Measurements from ENCODE around the gene CACNG3. TPM values are rescaled to one million over a fixed set of nuclear protein-coding genes. Genes with fewer than 3 reads are reported as not detected.

CACNG3 gene
- total RNA-seq, 1 donor from 2014 or later = not detected

DNA sequence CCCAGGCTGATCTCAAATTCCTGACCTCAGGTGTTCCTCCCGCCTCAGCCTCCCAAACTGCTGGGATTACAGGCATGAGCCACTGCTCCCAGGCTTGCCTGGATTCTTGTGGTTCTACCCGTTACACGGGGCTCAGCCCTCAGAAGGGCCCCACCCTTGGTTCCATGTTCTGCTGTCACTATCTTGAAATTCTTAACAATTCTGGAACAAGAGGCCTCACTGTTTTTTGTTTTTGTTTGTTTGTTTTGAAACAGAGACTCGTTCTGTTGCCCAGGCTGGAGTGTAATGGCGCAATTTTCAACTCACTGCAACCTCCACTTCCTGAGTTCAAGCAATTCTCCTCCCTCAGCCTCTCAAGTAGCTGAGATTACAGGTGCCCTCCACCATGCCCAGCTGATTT lies 96.6 kb downstream of the CACNG3 start:
- Mint-ChIP-seq H3K27ac (ENCODE audit: unreplicated experiment) (no peak overlapping the region), H3K36me3 (ENCODE audit: low read depth, unreplicated experiment) (no peaks in the 10 kb centered on the region), H3K4me3 (ENCODE audit: unreplicated experiment) (no peak overlapping the region), H3K4me1 (ENCODE audit: unreplicated experiment) (no peaks in the 10 kb centered on the region), H3K9me3 (ENCODE audit: unreplicated experiment) (no peaks in the 10 kb centered on the region), H3K27me3 (ENCODE audit: unreplicated experiment) (no peaks in the 10 kb centered on the region)
- no peak for DNase-seq (ENCODE audit: low spot score)
- TF ChIP-seq, protein P1, sequence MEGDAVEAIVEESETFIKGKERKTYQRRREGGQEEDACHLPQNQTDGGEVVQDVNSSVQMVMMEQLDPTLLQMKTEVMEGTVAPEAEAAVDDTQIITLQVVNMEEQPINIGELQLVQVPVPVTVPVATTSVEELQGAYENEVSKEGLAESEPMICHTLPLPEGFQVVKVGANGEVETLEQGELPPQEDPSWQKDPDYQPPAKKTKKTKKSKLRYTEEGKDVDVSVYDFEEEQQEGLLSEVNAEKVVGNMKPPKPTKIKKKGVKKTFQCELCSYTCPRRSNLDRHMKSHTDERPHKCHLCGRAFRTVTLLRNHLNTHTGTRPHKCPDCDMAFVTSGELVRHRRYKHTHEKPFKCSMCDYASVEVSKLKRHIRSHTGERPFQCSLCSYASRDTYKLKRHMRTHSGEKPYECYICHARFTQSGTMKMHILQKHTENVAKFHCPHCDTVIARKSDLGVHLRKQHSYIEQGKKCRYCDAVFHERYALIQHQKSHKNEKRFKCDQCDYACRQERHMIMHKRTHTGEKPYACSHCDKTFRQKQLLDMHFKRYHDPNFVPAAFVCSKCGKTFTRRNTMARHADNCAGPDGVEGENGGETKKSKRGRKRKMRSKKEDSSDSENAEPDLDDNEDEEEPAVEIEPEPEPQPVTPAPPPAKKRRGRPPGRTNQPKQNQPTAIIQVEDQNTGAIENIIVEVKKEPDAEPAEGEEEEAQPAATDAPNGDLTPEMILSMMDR (IDR thresholded peaks at IDR 0.05; ENCODE audit: unreplicated experiment) = no peak

DNA sequence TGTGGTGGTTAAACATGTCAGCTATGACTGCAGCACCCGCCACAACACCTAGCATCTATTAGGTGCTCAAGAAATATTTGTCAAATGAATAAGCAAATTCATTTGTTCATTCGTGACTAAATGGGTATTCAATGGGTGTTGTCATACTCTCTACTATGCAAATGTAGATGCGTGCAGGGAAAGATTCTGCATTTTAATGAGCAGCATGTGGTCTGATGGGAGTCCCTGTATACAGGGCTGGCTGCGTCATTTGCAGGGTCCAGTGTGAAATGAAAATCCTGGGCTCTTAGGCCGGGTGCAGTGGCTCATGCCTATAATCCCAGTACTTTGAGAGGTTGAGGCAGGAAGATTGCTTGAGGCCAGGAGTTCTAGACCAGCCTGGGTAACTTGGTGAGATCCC lies 97.5 kb downstream of the CACNG3 start:
- Mint-ChIP-seq H3K27me3 (ENCODE audit: unreplicated experiment) (no peaks in the 10 kb centered on the region), H3K36me3 (ENCODE audit: low read depth, unreplicated experiment) (no peaks in the 10 kb centered on the region), H3K9me3 (ENCODE audit: unreplicated experiment) (no peaks in the 10 kb centered on the region), H3K4me1 (ENCODE audit: unreplicated experiment) (no peaks in the 10 kb centered on the region), H3K27ac (ENCODE audit: unreplicated experiment) (no peak overlapping the region), H3K4me3 (ENCODE audit: unreplicated experiment) (no peak overlapping the region)
- DNase-seq (ENCODE audit: low spot score) = no peak
- TF ChIP-seq, protein P1 (IDR thresholded peaks at IDR 0.05; ENCODE audit: unreplicated experiment) = no peak

DNA sequence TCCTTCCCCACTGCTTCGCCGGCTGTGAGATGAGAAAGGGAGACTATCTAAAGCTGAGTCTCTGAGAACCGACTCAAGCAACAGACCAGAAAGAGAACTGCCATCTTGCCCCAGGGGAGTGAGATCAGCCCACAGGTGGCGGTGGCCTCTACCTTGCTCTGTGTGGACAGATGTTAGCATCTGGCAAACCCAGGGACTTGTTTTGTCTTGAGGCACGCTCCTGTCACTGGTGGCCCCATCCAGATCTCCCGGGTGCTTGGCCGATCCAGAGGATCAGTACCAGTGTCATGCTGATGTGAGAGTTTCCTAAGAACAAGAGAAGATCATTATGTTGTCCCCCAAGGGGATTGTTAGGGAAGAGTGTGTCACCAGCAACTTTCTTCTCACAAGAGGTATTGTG lies 101.4 kb downstream of the CACNG3 start:
- Mint-ChIP-seq H3K27ac (ENCODE audit: unreplicated experiment) (no peak overlapping the region), H3K4me1 (ENCODE audit: unreplicated experiment) (no peaks in the 10 kb centered on the region), H3K36me3 (ENCODE audit: low read depth, unreplicated experiment) (no peaks in the 10 kb centered on the region), H3K4me3 (ENCODE audit: unreplicated experiment) (no peak overlapping the region), H3K27me3 (ENCODE audit: unreplicated experiment) (no peaks in the 10 kb centered on the region), H3K9me3 (ENCODE audit: unreplicated experiment) (no peaks in the 10 kb centered on the region)
- TF ChIP-seq, protein P1 (IDR thresholded peaks at IDR 0.05; ENCODE audit: unreplicated experiment) = no peak
- DNase-seq (ENCODE audit: low spot score) = no peak

DNA sequence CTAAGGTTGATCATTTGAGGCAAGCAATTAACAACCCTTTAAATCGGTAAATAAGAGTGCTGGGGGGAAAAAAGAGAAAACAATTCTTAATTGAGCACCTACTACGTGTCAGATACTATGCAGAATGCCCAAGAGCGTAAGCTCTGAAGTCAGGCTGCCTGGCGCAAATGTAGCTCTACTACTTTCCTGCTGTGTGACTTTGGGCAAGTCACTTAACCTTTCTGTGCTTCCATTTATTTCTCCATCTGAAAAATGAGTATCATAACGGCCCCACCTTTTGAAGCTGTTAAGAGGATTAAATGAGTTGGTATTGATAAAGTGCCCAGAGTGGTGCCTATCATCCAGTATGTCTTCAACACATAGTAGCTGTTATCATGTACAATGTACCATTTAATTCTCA lies 102.0 kb downstream of the CACNG3 start:
- H3K36me3 Mint-ChIP-seq (ENCODE audit: low read depth, unreplicated experiment) = no peaks in the 10 kb centered on the region

DNA sequence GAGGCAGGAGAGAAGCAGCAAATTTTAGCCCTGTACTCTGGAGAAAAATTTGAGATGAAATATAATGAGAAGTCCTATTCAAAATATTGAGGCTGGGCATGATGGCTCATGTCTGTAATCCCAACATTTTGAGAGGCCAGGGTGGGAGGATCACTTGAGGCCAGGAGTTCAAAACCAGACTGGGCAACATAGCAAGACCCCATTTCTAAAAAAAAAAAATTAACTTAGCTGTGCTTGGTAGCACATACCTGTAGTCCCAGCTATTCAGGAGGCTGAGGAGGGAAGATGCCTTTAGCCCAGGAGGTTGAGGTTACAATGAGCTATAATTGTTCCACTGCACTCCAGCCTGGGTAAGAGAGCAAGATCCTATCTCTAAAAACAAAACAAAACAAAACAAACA lies 103.4 kb downstream of the CACNG3 start:
- H3K27ac Mint-ChIP-seq (ENCODE audit: unreplicated experiment) = no peak overlapping the region
- no peaks in the 10 kb centered on the region for H3K9me3 Mint-ChIP-seq (ENCODE audit: unreplicated experiment)
- no peaks in the 10 kb centered on the region for H3K27me3 Mint-ChIP-seq (ENCODE audit: unreplicated experiment)
- H3K4me3 Mint-ChIP-seq (ENCODE audit: unreplicated experiment) = no peak overlapping the region
- no peaks in the 10 kb centered on the region for H3K36me3 Mint-ChIP-seq (ENCODE audit: low read depth, unreplicated experiment)
- no peaks in the 10 kb centered on the region for H3K4me1 Mint-ChIP-seq (ENCODE audit: unreplicated experiment)
- no peak for DNase-seq (ENCODE audit: low spot score)
- TF ChIP-seq, protein P1 (IDR thresholded peaks at IDR 0.05; ENCODE audit: unreplicated experiment) = no peak

More for the DNA sequence above, 102.0 kb downstream of the CACNG3 start:
- no peaks in the 10 kb centered on the region for H3K9me3 Mint-ChIP-seq (ENCODE audit: unreplicated experiment)
- no peak overlapping the region for H3K4me3 Mint-ChIP-seq (ENCODE audit: unreplicated experiment)
- no peaks in the 10 kb centered on the region for H3K27me3 Mint-ChIP-seq (ENCODE audit: unreplicated experiment)
- TF ChIP-seq, protein P1 (IDR thresholded peaks at IDR 0.05; ENCODE audit: unreplicated experiment) = no peak
- H3K27ac Mint-ChIP-seq (ENCODE audit: unreplicated experiment) = no peak overlapping the region
- H3K4me1 Mint-ChIP-seq (ENCODE audit: unreplicated experiment) = no peaks in the 10 kb centered on the region
- no peak for DNase-seq (ENCODE audit: low spot score)

All from endothelial cell (in vitro differentiated cells).